ENCODE data around the gene SHISA4. TPM values are rescaled to one million over a fixed set of nuclear protein-coding genes. Genes with fewer than 3 reads are reported as not detected.

SHISA4 gene
- total RNA-seq, 1 donor from 2014 or later, result 7.4 TPM

DNA sequence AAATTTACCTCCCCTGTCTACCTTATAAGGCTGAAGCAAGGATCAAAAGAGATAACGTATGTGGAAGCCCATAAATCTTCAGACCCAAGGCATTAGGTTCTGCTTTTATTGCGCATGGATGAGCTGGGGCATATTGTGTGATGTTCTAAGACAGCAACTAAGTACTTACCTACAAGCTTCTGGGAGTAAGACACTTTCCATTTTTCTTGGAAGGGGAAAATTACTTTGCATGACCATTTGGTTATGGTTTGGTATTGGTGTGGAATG lies 36.5 kb downstream of the SHISA4 start:
- Mint-ChIP-seq H3K9me3 (ENCODE audit: low read depth) (no peaks in the 10 kb centered on the region), H3K4me3 (ENCODE audit: low read depth) (no peak overlapping the region), H3K27me3 (no peaks in the 10 kb centered on the region), H3K4me1 (ENCODE audit: low read depth) (peaks cover 1% of the 10 kb centered on the region), H3K36me3 (ENCODE audit: insufficient read depth) (no peaks in the 10 kb centered on the region), H3K27ac (no peak overlapping the region)
- TF ChIP-seq, protein P1, sequence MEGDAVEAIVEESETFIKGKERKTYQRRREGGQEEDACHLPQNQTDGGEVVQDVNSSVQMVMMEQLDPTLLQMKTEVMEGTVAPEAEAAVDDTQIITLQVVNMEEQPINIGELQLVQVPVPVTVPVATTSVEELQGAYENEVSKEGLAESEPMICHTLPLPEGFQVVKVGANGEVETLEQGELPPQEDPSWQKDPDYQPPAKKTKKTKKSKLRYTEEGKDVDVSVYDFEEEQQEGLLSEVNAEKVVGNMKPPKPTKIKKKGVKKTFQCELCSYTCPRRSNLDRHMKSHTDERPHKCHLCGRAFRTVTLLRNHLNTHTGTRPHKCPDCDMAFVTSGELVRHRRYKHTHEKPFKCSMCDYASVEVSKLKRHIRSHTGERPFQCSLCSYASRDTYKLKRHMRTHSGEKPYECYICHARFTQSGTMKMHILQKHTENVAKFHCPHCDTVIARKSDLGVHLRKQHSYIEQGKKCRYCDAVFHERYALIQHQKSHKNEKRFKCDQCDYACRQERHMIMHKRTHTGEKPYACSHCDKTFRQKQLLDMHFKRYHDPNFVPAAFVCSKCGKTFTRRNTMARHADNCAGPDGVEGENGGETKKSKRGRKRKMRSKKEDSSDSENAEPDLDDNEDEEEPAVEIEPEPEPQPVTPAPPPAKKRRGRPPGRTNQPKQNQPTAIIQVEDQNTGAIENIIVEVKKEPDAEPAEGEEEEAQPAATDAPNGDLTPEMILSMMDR (IDR thresholded peaks at IDR 0.05; ENCODE audit: unreplicated experiment), result no peak
- no peak for DNase-seq (ENCODE audit: low spot score, unreplicated experiment)

DNA sequence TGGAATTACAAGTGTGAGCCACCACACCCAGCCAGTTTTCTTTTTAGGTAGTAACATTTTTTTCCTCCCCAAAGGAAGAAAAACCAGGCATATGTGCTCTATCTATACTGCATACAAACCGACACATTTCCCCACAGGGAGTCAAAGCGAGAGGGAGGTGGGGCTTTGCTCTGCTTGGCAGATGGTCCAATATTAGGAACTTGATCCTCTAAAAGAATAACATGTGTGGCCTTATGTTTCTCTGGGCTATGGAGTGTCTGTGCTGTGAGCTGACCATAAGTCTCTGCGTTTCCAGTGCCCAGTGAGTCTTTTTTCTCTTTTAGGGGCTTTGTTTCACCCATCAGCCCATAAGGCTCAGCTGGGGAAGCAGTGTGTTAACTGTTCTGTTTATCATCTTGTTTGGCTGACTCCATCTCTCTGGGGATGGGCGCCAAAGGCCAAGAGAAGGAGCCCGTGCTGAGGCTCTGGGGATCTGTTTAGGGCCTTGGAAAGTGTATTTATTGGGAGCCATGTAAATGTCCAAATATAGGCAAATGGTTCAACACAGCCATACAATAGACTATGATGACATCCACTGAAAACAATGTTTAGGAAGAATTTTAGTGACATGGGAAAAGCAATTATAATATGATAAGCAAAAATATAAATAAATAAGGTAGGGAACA lies 37.4 kb downstream of the SHISA4 start:
- no peak for DNase-seq (ENCODE audit: low spot score, unreplicated experiment)
- H3K36me3 Mint-ChIP-seq (ENCODE audit: insufficient read depth), result no peaks in the 10 kb centered on the region
- TF ChIP-seq, protein P1 (IDR thresholded peaks at IDR 0.05; ENCODE audit: unreplicated experiment), result no peak
- H3K27ac Mint-ChIP-seq, result no peak overlapping the region
- H3K4me3 Mint-ChIP-seq (ENCODE audit: low read depth), result no peak overlapping the region
- peaks cover 1% of the 10 kb centered on the region for H3K4me1 Mint-ChIP-seq (ENCODE audit: low read depth)
- H3K27me3 Mint-ChIP-seq, result no peaks in the 10 kb centered on the region
- H3K9me3 Mint-ChIP-seq (ENCODE audit: low read depth), result no peaks in the 10 kb centered on the region

DNA sequence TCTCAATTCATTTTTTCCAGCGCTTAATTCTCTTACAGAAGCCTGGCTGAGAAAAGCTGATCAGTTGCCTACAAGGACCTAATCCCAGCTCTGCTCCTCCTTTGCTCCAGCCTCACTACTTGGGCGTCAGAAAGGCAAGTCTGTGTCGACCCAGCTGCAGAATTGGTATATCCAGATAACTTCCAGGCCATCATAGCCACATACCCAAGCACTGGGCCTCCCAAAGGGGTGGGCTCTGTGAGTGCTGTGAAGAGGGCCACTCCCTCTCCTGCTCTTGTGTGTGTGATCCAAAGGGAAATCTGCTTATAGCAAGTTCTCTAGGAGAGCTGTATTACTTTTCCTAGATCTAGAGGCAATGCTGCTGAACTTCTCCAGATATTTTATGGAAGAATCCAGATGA lies 39.6 kb downstream of the SHISA4 start:
- H3K9me3 Mint-ChIP-seq (ENCODE audit: low read depth), result no peaks in the 10 kb centered on the region
- H3K4me3 Mint-ChIP-seq (ENCODE audit: low read depth), result no peak overlapping the region
- peaks cover 1% of the 10 kb centered on the region for H3K4me1 Mint-ChIP-seq (ENCODE audit: low read depth)
- TF ChIP-seq, protein P1 (IDR thresholded peaks at IDR 0.05; ENCODE audit: unreplicated experiment), result no peak
- no peaks in the 10 kb centered on the region for H3K36me3 Mint-ChIP-seq (ENCODE audit: insufficient read depth)
- no peak for DNase-seq (ENCODE audit: low spot score, unreplicated experiment)
- H3K27me3 Mint-ChIP-seq, result no peaks in the 10 kb centered on the region
- no peak overlapping the region for H3K27ac Mint-ChIP-seq

DNA sequence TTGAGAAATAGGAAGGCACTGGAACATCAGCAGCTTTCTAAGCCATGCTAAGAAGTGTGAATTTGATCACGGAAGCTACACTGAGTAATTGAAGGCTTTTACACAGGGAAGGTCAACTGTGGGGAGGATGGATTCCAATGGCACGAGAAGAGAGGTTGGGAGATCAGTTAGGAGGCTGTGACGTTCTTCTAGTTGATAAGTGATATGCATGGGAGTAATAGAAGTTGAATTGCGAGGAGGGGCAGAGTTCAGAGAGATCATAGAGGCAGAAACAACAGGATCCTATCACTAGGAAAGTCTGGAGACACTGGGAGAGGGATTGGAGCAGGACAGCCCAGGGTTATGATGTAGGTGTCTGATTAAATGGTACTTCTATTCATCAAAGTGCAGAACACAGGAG lies 41.4 kb downstream of the SHISA4 start:
- no peak overlapping the region for H3K4me3 Mint-ChIP-seq (ENCODE audit: low read depth)
- H3K9me3 Mint-ChIP-seq (ENCODE audit: low read depth), result no peaks in the 10 kb centered on the region
- no peak for DNase-seq (ENCODE audit: low spot score, unreplicated experiment)
- H3K27me3 Mint-ChIP-seq, result peaks cover 4% of the 10 kb centered on the region
- TF ChIP-seq, protein P1 (IDR thresholded peaks at IDR 0.05; ENCODE audit: unreplicated experiment), result no peak
- no peaks in the 10 kb centered on the region for H3K36me3 Mint-ChIP-seq (ENCODE audit: insufficient read depth)
- H3K27ac Mint-ChIP-seq, result no peak overlapping the region
- H3K4me1 Mint-ChIP-seq (ENCODE audit: low read depth), result no peaks in the 10 kb centered on the region

DNA sequence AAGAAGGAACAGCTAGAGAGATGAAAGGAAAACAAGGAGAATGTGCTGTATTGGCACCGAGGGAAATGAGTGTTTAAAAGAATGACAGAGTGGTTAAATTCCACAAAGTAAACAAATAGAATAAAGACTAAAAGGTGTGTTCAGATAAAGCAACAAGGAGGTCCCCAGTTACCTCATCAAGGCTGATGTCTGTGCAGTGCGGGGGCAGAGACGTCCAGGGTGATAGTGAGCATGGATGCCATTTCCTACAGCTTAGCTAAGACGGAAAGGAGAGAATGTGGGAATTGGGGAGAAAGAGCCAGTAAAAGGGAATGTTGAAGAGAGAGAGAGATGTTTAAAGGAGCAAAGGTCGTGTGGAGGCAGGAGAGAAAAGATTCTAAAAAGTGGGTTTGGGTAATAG lies 42.1 kb downstream of the SHISA4 start:
- TF ChIP-seq, protein P1 (IDR thresholded peaks at IDR 0.05; ENCODE audit: unreplicated experiment), result no peak
- Mint-ChIP-seq H3K4me1 (ENCODE audit: low read depth) (no peaks in the 10 kb centered on the region), H3K9me3 (ENCODE audit: low read depth) (no peaks in the 10 kb centered on the region), H3K27ac (no peak overlapping the region), H3K27me3 (peaks cover 4% of the 10 kb centered on the region), H3K4me3 (ENCODE audit: low read depth) (no peak overlapping the region), H3K36me3 (ENCODE audit: insufficient read depth) (no peaks in the 10 kb centered on the region)
- no peak for DNase-seq (ENCODE audit: low spot score, unreplicated experiment)
